Thoracic aorta (tissue), 2 donors: ENCODE data around the gene PPEF2. TPM values are rescaled to one million over a fixed set of nuclear protein-coding genes. Genes with fewer than 3 reads are reported as not detected.

ENCODE experiments used
- ATAC-seq: fragments of 150-250 bp; one replicate; pipeline ENCODE4 v1.8.0; 2017; ENCODE audit warnings: low read depth; ENCODE audit not compliant: insufficient number of reproducible peaks, low FRiP score
- DNase-seq: peaks from one replicate; pipeline ENCODE4 v3.0.0-alpha.2; 2020; ENCODE audit warnings: low spot score
- H3K27ac ChIP-seq, 2 donors: fragments of 200-600 bp; sonication (generic); 1 replicate in 1 of 2; 2 replicates in 1 of 2; pipeline ENCODE4 v1.5.1; 2016; ENCODE audit warnings: mild to moderate bottlenecking in 2 of 2, moderate library complexity in 2 of 2
- H3K27me3 ChIP-seq: fragments of 200-600 bp; sonication (generic); replicated peaks from 2 replicates; pipeline ENCODE4 v1.6.0; 2016; ENCODE audit warnings: mild to moderate bottlenecking; ENCODE audit not compliant: insufficient read depth
- H3K36me3 ChIP-seq: fragments of 200-600 bp; sonication (generic); one replicate; pipeline ENCODE4 v1.5.1; 2016
- H3K4me1 ChIP-seq, 2 donors: fragments of 200-600 bp; sonication (generic); 1 replicate in 1 of 2; 2 replicates in 1 of 2; pipeline versions ENCODE4 v1.5.1 to v1.6.0; 2016; ENCODE audit warnings: low read depth in 2 of 2, mild to moderate bottlenecking in 1 of 2; ENCODE audit not compliant: control insufficient read depth in 1 of 2
- H3K4me3 ChIP-seq: fragments of 200-600 bp; sonication (generic); 2 replicates; pipeline ENCODE4 v1.5.1; 2016; ENCODE audit warnings: mild to moderate bottlenecking
- H3K9me3 ChIP-seq: fragments of 200-600 bp; sonication (generic); 2 replicates; pipeline ENCODE4 v1.5.1; 2016
- total RNA-seq, 2 donors: library from RNA; depleted of rRNA; stranded (reverse); fragments of >200 nt; gene quantifications; one replicate each; pipeline versions ENCODE4 v1.1.0 to v1.2.3, GENCODE V29; 2016
- TF ChIP-seq, protein P1 (sequence below): fragments of 200-600 bp; sonication (generic); IDR thresholded peaks from one replicate; pipeline ENCODE4 v1.5.1; 2019; ENCODE audit warnings: antibody characterized with exemption

The PPEF2 gene, protein sequence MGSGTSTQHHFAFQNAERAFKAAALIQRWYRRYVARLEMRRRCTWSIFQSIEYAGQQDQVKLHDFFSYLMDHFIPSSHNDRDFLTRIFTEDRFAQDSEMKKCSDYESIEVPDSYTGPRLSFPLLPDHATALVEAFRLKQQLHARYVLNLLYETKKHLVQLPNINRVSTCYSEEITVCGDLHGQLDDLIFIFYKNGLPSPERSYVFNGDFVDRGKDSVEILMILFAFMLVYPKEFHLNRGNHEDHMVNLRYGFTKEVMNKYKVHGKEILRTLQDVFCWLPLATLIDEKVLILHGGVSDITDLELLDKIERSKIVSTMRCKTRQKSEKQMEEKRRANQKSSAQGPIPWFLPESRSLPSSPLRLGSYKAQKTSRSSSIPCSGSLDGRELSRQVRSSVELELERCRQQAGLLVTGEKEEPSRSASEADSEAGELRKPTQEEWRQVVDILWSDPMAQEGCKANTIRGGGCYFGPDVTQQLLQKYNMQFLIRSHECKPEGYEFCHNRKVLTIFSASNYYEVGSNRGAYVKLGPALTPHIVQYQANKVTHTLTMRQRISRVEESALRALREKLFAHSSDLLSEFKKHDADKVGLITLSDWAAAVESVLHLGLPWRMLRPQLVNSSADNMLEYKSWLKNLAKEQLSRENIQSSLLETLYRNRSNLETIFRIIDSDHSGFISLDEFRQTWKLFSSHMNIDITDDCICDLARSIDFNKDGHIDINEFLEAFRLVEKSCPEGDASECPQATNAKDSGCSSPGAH
- total RNA-seq, result under 1 TPM in 1 of 2 donors, not detected in 1; 0.21 TPM

DNA sequence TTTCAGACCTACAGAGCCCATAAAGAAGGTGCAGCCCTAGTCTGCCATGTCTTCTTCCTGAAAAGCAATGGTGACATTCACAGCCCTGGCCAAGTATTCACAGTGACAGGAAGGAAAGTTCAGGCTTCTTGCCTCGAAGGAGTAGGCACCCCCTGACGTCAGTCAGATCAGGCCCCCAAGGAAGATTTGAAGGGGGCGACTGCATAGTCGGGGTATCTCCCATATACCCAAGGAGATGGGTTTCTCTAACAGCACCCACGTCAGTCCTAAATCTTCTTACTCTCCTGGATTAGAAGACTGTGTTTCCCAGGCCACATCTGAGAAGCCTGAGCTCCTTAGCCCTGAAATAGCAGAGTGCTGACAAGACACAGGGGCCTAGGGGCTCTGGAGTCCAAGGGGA lies at the start of gene PPEF2:
TSS of gene PPEF2 (minus strand) at position 101 of the 400 bp plus-strand sequence. CDS start 6,127 bp downstream, outside the sequence.
- DNase-seq (no peak), ATAC-seq (no peak)
- Histone ChIP-seq H3K27ac (no peak within 1 kb of the TSS), H3K9me3 (no peaks in the 10 kb centered on the region), H3K4me3 (no peak within 1 kb of the TSS), H3K27me3 (no peaks in the 10 kb centered on the region), H3K4me1 (no peaks in the 10 kb centered on the region), H3K36me3 (no peaks in the 10 kb centered on the region)
- TF ChIP-seq, protein P1, sequence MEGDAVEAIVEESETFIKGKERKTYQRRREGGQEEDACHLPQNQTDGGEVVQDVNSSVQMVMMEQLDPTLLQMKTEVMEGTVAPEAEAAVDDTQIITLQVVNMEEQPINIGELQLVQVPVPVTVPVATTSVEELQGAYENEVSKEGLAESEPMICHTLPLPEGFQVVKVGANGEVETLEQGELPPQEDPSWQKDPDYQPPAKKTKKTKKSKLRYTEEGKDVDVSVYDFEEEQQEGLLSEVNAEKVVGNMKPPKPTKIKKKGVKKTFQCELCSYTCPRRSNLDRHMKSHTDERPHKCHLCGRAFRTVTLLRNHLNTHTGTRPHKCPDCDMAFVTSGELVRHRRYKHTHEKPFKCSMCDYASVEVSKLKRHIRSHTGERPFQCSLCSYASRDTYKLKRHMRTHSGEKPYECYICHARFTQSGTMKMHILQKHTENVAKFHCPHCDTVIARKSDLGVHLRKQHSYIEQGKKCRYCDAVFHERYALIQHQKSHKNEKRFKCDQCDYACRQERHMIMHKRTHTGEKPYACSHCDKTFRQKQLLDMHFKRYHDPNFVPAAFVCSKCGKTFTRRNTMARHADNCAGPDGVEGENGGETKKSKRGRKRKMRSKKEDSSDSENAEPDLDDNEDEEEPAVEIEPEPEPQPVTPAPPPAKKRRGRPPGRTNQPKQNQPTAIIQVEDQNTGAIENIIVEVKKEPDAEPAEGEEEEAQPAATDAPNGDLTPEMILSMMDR, result no peak

DNA sequence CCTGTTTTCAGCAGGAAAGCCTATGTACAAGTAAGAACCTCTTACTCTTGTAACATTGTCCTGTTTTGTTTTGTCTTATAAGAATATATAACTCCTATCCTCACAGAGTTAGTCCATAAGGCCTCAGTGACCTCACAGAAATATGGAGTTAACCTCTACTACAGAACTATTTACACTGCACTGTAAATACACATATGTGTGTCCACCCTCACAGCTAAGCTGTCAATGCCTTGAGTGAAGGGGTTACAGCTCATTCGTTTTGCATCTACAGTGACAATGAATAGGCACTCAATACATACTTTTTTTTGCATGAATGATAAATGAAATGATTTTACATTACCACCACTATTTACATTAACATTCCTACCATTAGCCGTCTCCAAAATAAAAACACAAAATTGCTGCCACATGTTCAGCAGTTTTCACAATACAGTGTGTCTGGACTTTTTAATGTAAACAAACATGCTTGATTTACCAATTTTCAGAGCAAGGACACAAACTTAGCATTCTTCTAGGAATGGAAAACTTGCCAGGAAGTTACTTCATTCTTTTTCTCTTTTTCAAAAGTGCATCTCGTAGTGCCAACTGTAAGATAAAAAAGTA lies 48.1 kb upstream of the PPEF2 start:
- Histone ChIP-seq H3K36me3 (peaks cover 38% of the 10 kb centered on the region), H3K27ac (no peak overlapping the region), H3K4me3 (no peak overlapping the region), H3K27me3 (no peaks in the 10 kb centered on the region), H3K9me3 (no peaks in the 10 kb centered on the region), H3K4me1 (no peaks in the 10 kb centered on the region)
- TF ChIP-seq, protein P1, result no peak
- no peak for ATAC-seq
- DNase-seq, result no peak

DNA sequence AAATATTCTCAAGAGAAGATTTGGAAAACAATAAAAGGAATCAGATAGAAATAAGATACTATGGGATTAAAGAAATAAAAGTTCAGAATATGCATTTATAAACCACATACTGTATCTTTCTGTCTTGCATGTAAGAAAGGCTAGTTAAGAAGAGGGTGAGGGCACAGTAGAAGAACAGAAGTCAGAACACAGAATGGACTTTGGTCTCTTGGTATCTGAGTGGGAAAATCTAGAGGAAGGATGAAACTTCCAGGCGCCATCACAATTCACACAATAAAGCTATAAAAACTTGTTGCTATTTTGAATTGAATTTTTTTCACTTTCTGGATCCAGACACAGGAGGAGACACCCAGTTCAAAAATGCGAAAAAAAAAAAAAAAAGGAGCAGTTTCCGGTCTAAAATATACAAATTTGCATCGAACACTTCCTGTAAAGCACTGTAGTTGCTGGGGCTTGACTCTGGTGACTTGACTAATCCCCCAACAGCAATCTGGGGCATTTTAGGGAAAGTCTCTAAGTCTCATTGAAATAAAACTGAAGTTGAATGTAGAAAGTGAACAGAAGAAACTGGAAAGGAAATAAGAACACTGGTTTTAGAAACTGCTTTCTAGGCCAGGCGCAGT lies 46.7 kb upstream of the PPEF2 start:
- TF ChIP-seq, protein P1, result no peak
- no peaks in the 10 kb centered on the region for H3K27me3 ChIP-seq

DNA sequence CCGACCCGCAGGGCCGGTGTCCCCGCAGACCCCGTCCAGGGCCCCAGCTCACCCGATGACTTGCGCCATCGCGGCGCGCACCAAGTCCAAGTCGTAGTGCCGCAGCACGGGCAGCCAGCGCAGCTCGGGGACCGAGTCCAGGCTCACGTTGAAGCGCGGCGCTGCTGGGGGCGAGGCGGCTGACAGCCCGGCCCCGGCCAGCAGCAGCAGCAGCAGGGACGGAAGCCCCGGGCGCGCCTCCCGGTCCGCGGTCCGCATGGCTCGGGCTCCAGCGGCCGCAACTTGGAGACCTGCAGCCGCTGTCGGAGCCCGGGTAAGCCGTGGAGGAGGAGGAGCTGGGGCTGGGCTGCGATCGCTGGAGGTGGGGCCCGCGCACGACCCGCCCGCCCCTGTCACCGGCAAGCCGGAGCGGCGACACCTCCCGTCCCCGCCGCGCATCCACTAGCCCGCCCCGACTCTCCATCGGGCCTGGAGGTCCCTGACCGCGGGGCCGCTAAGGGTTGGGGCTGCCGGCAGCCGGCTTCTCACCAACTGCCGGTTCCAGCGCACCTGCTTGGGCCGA lies 38.5 kb upstream of the PPEF2 start, which contains the start of gene NAAA:
TSS of gene NAAA (minus strand) at position 322 of the 562 bp plus-strand sequence. CDS start at position 258, 64 bp downstream.
- peak; percentile 15 for DNase-seq

More for the DNA sequence above, 46.7 kb upstream of the PPEF2 start:
- no peak overlapping the region for H3K27ac ChIP-seq
- DNase-seq (no peak), ATAC-seq (no peak)
- no peak overlapping the region for H3K4me3 ChIP-seq
- H3K4me1 ChIP-seq, result no peaks in the 10 kb centered on the region
- peaks cover 31% of the 10 kb centered on the region for H3K36me3 ChIP-seq
- no peaks in the 10 kb centered on the region for H3K9me3 ChIP-seq

More for the DNA sequence above, 38.5 kb upstream of the PPEF2 start, which contains the start of gene NAAA:
- peak within 1 kb of the TSS; percentile 34 to 73 for H3K27ac ChIP-seq
- no peaks in the 10 kb centered on the region for H3K27me3 ChIP-seq
- no peaks in the 10 kb centered on the region for H3K9me3 ChIP-seq
- peaks cover 3 to 14% of the 10 kb centered on the region in 2 donors for H3K4me1 ChIP-seq
- H3K4me3 ChIP-seq, result peak within 1 kb of the TSS; percentile 88
- TF ChIP-seq, protein P1, result no peak
- ATAC-seq, result peak; percentile 81
- H3K36me3 ChIP-seq, result no peaks in the 10 kb centered on the region
